Mucosa of rectum (tissue), 2 donors: ENCODE data around the gene CLBA1.

Experiments used
- H3K27ac ChIP-seq, 2 donors: one replicate each; pipeline ENCODE4 v1.7.0; 2013; ENCODE audit warnings: inconsistent platforms in 2 of 2, low read depth in 2 of 2, low read length in 2 of 2
- H3K27me3 ChIP-seq, 2 donors: one replicate each; pipeline ENCODE4 v1.7.0; 2013; ENCODE audit warnings: low read length in 2 of 2; ENCODE audit not compliant: control insufficient read depth in 2 of 2, insufficient read depth in 2 of 2
- H3K36me3 ChIP-seq, 2 donors: one replicate each; pipeline ENCODE4 v1.7.0; 2013; ENCODE audit warnings: low read length in 2 of 2; ENCODE audit not compliant: control insufficient read depth in 2 of 2, insufficient read depth in 2 of 2
- H3K4me1 ChIP-seq, 2 donors: one replicate each; pipeline ENCODE4 v1.7.0; 2013; ENCODE audit warnings: low read length in 2 of 2, mild to moderate bottlenecking in 1 of 2; ENCODE audit not compliant: control insufficient read depth in 2 of 2, insufficient read depth in 2 of 2
- H3K4me3 ChIP-seq, 2 donors: one replicate each; pipeline ENCODE4 v1.7.0; 2013; ENCODE audit warnings: low read length in 2 of 2
- H3K9ac ChIP-seq, 2 donors: one replicate each; pipeline ENCODE4 v1.7.0; 2013; ENCODE audit warnings: low read length in 2 of 2, low read depth in 1 of 2, mild to moderate bottlenecking in 1 of 2
- H3K9me3 ChIP-seq, 2 donors: one replicate each; pipeline ENCODE4 v1.7.0; 2013; ENCODE audit warnings: low read length in 2 of 2; ENCODE audit not compliant: control insufficient read depth in 2 of 2
- donor health status: healthy.
- donor health status: Normal muscosa, but diverticular disease.

The CLBA1 gene

DNA sequence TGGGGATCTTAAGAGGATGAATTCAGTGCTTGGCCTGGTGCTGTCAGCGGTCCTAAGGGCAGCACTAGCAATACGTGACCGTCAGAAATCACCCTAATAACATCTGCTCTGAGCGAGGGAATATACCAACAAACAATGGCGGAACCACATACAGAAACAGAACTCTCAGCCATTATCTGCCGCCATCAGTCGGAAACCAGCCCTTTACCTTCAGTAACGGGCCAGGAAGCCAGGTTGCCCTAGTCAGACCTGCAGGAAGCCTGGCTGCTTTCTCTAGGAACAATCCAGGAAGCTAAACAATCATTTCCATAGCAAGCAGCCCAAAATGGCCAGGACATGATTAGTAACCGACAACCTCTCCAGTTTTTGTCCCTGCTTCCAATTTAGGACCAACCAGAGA lies 29.7 kb downstream of the CLBA1 start:
- no peaks in the 10 kb centered on the region for H3K27me3 ChIP-seq
- peaks cover 13 to 18% of the 10 kb centered on the region in 2 donors for H3K4me1 ChIP-seq
- H3K27ac ChIP-seq = peak overlapping the region in 1 of 2 donors; percentile 6
- H3K36me3 ChIP-seq = peaks cover 7 to 14% of the 10 kb centered on the region in 2 donors
- H3K9me3 ChIP-seq = no peaks in the 10 kb centered on the region
- H3K4me3 ChIP-seq = no peak overlapping the region
- no peak overlapping the region for H3K9ac ChIP-seq

DNA sequence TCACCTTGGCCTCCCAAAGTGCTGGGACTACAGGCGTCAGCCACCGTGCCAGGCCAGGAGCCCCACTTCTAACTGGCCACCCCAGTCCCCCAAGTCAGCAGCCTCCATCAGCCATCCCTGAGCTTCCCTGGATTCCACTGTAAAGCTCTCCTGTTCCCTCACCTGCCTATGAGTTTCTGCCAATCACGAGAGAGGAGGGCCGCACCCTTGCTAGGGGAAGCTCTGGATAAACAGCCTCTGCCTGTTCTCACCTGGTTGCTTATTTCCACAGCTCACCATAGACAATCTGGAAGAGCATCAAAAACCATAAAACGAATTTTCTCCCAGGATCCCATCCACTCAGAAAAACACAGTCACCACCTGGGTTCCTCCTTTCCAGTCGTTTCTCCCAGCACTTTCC lies 30.3 kb downstream of the CLBA1 start:
- Histone ChIP-seq H3K9ac (no peak overlapping the region), H3K4me1 (peaks cover 14 to 20% of the 10 kb centered on the region in 2 donors), H3K27ac (no peak overlapping the region)

DNA sequence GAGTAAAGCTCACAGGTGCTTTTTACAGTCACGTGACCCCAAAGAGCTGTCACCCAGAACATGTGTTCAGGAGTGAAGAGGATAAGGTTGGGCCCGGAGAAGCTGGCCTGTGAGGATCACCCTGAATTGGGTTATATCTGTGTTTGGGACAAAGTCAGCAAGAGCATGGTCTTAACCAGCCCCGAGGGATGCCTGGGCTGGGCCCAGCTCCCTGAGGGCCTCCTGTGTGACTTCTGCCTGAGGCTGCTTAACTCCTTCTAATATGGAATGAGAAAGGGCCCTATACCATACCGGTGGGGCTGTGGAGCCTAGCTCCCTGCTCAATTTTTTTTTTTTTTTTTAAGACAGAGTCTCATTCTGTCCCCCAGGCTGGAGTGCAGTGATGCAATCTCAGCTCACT lies 32.8 kb downstream of the CLBA1 start:
- peaks cover 0 to 2% of the 10 kb centered on the region in 2 donors for H3K36me3 ChIP-seq
- no peaks in the 10 kb centered on the region for H3K27me3 ChIP-seq
- no peak overlapping the region for H3K9ac ChIP-seq
- H3K4me3 ChIP-seq = no peak overlapping the region
- no peaks in the 10 kb centered on the region for H3K9me3 ChIP-seq
- peaks cover 20 to 30% of the 10 kb centered on the region in 2 donors for H3K4me1 ChIP-seq
- no peak overlapping the region for H3K27ac ChIP-seq

More for the DNA sequence above, 30.3 kb downstream of the CLBA1 start:
- H3K9me3 ChIP-seq = no peaks in the 10 kb centered on the region
- no peak overlapping the region for H3K4me3 ChIP-seq
- peaks cover 4 to 9% of the 10 kb centered on the region in 2 donors for H3K36me3 ChIP-seq
- H3K27me3 ChIP-seq = no peaks in the 10 kb centered on the region

DNA sequence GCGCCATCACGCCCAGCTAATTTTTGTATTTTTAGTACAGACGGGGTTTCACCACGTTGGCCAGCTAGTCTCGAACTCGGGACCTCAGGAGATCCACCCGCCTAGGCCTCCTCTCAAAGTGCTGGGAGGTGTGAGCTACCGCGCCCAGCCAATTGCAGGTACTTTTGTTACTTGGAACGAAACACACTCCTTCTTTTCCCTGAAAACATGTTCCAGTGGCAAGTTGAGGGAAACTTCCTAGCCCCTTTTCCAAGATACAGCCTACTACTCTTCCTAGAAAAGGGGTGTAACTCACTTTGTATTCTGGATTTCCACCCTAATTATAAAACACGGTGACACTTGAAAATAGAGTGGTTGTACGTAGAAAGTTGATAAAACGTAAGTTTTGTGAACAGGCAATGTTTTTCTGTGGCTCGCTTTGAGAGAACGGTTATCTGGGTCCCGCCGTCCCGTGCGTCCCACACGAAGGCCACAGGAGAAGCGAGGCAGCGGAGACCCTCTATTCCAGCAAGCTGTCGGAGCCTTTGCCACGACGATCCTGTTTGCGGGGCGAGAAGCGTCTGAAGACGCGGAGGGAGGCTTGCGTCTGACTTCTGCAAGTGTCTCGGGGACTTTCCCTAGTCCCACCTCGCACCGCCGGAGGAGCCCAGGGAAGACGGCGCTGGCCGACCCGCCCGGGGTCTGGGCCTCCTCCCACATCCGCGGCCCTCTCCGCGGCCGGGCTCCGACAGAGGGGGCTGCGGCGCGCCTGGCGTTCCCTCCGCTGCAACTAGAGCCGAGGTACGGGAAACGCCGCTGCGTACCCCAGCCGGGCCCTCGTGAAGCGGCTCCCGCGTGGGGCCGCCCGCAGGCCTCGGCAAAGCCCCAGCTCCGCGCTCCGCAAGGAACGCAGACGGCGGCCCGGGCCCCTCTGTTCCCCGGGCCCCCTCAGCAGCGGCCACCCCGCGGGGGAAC lies 34.5 kb downstream of the CLBA1 start:
- Histone ChIP-seq H3K4me1 (peaks cover 20 to 30% of the 10 kb centered on the region in 2 donors), H3K36me3 (peaks cover 0 to 2% of the 10 kb centered on the region in 2 donors), H3K9ac (peak overlapping the region; percentile 68 to 84), H3K27me3 (no peaks in the 10 kb centered on the region), H3K27ac (peak overlapping the region; percentile 80 to 84), H3K4me3 (peak overlapping the region; percentile 76 to 81), H3K9me3 (no peaks in the 10 kb centered on the region)

DNA sequence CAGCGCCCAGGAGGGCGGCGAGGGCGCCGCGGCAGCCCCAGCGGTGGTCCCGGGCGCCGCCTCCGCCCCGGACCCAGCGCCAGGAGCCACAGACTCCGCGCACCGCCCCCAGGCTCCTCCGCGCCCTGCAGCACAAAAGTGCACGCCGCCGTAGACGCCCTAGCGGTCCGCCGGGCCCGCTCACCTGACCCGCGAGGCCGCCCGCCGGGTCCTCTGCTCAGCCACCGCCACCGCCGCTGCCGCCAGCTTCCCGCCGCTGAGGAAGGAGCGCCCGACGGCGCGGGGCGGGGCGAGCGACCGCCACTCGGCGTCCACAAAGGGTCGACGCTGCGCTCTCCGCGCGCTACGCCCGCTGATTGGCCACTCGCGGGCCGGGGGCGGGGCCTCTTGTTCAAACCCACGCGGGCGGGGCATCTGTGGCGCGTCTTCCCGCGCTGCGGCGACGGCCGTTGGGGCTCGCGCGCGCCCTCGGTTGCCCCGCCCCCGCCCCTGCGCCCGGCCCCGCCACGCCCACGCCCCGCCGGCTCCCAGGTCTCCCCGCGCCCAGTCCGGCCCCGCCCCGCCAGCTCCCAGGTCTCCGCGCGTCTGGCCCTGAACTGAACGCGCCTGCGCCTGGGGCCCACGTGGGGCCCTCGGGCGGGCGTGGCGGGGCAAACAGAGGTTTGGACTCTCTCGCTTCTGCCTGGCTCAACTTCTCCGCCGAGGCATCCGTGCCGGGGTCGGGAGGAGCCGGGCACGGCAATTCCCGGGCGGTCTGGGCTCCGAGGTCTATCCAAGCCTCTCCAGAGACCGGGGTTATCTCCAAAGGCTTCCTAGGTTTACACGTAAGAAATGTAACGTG lies 35.4 kb downstream of the CLBA1 start, which contains the start of gene CDCA4:
CDCA4 (minus strand) TSS at position 269 of the 841 bp plus-strand sequence. CDS start 9,154 bp downstream, outside the sequence.
- H3K9me3 ChIP-seq = no peaks in the 10 kb centered on the region
- H3K4me1 ChIP-seq = peaks cover 20 to 30% of the 10 kb centered on the region in 2 donors
- H3K27ac ChIP-seq = peak within 1 kb of the TSS; percentile 80 to 91
- H3K27me3 ChIP-seq = no peaks in the 10 kb centered on the region
- H3K4me3 ChIP-seq = peak within 1 kb of the TSS; percentile 76 to 89
- H3K9ac ChIP-seq = peak within 1 kb of the TSS; percentile 84 to 94
- H3K36me3 ChIP-seq = no peaks in the 10 kb centered on the region

DNA sequence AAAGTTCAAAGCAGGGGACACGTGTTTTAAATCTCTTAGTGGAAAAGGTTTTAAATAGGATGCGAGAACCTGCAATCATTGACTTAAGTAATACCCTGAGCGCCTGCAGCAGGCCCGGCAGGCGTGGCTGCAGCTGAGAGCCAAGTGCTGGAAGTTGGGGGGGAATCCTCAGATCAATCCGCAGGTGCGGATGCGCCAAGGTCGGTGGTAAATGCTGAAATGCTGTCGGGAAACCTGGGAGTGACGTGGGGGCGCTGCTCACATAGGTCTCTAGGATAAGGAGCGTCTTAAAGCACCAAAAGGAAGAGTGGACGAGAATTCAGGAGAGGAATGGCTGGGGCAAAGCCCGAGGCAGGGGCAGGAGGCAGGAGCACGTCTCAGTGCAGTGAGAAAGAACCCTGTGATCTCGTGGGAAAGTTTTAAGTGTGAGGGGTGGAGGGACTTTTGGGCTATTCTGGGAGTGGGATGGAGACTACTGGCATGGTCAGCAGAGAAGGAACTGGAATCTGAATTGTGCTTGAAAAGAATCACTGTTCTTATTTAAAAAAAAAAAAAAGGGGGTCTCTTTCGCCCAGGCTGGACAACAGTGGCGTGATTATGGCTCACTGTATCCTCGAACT lies 36.2 kb downstream of the CLBA1 start:
- H3K27ac ChIP-seq = peak overlapping the region; percentile 78 to 91
- H3K9ac ChIP-seq = peak overlapping the region; percentile 73 to 94
- no peaks in the 10 kb centered on the region for H3K9me3 ChIP-seq
- peaks cover 20 to 27% of the 10 kb centered on the region in 2 donors for H3K4me1 ChIP-seq
- H3K4me3 ChIP-seq = peak overlapping the region; percentile 72 to 89
- no peaks in the 10 kb centered on the region for H3K36me3 ChIP-seq
- no peaks in the 10 kb centered on the region for H3K27me3 ChIP-seq

DNA sequence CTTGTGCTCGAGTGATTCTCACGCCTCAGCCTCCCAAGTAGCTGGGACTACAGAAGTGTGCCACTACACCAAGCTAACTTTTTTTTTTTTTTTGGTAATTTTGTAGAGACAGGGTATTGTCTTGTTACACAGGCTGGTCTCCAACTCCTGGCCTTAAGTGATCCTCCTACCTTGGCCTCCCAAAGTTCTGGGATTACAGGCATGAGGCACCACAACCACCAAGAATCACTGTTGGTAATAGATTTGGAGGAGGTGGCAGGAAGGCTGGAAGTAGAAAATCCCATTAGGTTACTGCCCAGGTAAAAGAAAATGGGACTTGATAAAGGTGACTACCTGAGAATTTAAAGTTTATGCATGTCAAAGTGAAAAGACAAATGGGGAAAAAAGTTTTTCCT lies 36.7 kb downstream of the CLBA1 start:
- peak overlapping the region in 1 of 2 donors; percentile 89 for H3K4me3 ChIP-seq
- no peak overlapping the region for H3K27ac ChIP-seq
- H3K4me1 ChIP-seq = peaks cover 20 to 24% of the 10 kb centered on the region in 2 donors
- no peaks in the 10 kb centered on the region for H3K36me3 ChIP-seq
- no peaks in the 10 kb centered on the region for H3K9me3 ChIP-seq
- no peaks in the 10 kb centered on the region for H3K27me3 ChIP-seq
- H3K9ac ChIP-seq = peak overlapping the region; percentile 73 to 94

DNA sequence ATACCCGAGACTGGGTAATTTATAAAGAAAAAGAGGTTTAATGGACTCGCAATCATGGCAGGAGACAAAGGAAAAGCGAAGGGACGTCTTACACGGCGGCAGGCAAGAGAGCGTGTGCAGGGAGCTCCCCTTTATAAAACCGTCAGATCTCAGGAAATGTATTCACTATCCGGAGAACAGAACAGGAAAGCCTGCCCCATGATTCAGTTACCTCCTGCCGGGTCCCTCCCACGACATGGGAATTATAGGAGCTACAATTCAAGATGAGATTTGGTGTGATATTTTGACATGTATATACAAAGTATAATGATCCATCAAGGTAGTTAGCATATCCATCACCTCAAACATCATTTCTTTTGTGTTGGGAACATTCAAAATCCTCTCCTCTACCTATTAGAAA lies 37.6 kb downstream of the CLBA1 start:
- Histone ChIP-seq H3K9ac (no peak overlapping the region), H3K9me3 (no peaks in the 10 kb centered on the region), H3K36me3 (no peaks in the 10 kb centered on the region), H3K27ac (no peak overlapping the region), H3K4me3 (no peak overlapping the region), H3K27me3 (no peaks in the 10 kb centered on the region), H3K4me1 (peaks cover 20 to 24% of the 10 kb centered on the region in 2 donors)

DNA sequence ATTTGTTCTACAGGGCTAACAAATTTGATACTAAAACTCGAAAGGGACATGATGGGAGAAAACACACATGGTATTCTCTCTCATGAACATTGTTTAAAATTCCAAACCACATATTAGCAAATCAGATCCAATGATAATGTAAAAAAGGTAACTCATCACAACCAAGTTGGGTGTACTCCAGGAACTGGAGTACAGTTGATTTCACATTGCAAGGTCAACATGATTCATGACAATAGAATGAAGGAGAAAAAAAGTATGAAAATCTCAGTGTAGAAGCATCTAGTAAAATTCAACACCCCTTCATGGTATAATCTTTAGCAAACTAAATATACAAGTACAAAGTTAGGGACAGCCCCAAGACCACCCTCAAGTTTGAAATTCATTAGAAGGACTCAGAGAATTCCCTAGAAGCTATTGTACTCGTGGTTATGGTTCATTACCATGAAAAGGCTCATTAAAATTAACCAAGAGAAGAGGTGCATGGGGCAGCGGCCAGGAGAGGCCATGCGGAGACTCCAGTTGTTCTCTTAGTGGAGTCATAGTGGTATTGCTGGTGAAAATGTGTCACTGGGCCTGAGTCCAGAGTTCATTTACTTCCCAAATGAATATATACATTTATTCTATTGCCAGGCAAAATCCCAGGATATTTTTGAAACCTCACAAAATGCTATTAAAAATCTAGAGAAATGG lies 38.3 kb downstream of the CLBA1 start:
- Histone ChIP-seq H3K36me3 (no peaks in the 10 kb centered on the region), H3K27ac (no peak overlapping the region), H3K4me1 (peaks cover 19 to 24% of the 10 kb centered on the region in 2 donors), H3K4me3 (no peak overlapping the region), H3K9ac (no peak overlapping the region), H3K9me3 (no peaks in the 10 kb centered on the region), H3K27me3 (no peaks in the 10 kb centered on the region)
